C4-2B (cell line): ENCODE measurements around the gene KRT33B.

Source experiments
- ZFX ChIP-seq: fragments of 450-650 bp; IDR thresholded peaks from 2 replicates; pipeline ENCODE4 v1.6.1; 2017
- TF ChIP-seq, protein P1 (sequence below): fragments of 450-650 bp; conservative IDR thresholded peaks from 2 replicates; pipeline ENCODE4 v1.5.1; 2017; ENCODE audit warnings: mild to moderate bottlenecking

DNA sequence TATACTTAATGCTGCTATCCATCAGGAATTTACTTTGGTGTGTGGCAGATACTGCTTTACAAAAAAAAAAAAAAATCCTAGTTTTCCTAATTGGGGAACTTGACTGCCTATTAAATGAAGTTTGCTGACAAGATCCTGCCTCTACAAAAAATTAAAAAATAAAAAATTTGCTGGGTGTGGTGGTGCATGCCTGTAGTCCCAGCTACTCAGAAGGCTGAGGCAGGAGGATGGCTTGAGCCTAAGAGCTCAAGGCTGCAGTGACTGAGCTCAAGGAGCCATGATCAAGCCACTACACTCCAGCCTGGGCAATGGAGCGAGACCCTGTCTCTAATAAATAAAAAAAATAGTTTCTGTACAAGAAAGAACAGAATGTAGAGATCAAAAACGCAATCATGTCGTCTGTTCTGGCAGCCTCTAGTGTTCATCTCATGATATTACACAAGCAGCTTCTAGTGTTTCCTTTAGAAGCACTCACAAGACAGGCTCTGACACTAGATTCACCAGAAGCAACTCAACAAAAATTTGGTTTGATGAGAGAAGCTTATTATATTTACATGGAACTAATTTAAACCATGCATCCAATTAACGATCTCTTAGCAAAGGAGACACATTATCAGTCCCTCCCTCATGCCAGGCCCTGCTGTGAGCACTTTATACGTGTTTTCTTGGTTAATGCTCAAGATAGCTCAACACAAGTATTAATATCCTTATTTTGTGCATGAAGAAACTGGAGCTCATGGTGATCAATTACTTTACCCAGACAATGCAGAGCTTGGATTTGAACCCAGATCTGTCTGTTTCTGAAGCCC, 47.3 kb downstream of the KRT33B start:
- TF ChIP-seq, protein P1, sequence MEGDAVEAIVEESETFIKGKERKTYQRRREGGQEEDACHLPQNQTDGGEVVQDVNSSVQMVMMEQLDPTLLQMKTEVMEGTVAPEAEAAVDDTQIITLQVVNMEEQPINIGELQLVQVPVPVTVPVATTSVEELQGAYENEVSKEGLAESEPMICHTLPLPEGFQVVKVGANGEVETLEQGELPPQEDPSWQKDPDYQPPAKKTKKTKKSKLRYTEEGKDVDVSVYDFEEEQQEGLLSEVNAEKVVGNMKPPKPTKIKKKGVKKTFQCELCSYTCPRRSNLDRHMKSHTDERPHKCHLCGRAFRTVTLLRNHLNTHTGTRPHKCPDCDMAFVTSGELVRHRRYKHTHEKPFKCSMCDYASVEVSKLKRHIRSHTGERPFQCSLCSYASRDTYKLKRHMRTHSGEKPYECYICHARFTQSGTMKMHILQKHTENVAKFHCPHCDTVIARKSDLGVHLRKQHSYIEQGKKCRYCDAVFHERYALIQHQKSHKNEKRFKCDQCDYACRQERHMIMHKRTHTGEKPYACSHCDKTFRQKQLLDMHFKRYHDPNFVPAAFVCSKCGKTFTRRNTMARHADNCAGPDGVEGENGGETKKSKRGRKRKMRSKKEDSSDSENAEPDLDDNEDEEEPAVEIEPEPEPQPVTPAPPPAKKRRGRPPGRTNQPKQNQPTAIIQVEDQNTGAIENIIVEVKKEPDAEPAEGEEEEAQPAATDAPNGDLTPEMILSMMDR = peak; percentile 93
- no peak for TF ChIP-seq ZFX
